Lung (tissue), 12 donors: ENCODE data around the gene SGSM2. TPM values are rescaled to one million over a fixed set of nuclear protein-coding genes. Genes with fewer than 3 reads are reported as not detected.

Source experiments
- ATAC-seq: fragments of 200-7000 bp; cut with Tn5 transposase; one replicate; pipeline ENCODE4 v1.9.1; 2020; ENCODE audit warnings: moderate number of reproducible peaks; ENCODE audit not compliant: insufficient read depth, low FRiP score
- DNase-seq, 3 donors: peaks; one replicate each; pipeline ENCODE4 v3.0.0-alpha.2; 2013 to 2017
- H3K27ac ChIP-seq, 2 donors: one replicate each; pipeline ENCODE4 v1.5.1; 2013; ENCODE audit warnings: mild to moderate bottlenecking in 2 of 2, moderate library complexity in 2 of 2, control low read depth in 1 of 2, inconsistent platforms in 1 of 2, low read depth in 1 of 2, low read length in 1 of 2
- H3K27me3 ChIP-seq, 3 donors: one replicate each; pipeline ENCODE4 v1.5.1; 2013; ENCODE audit warnings: low read length in 2 of 3; ENCODE audit not compliant: control insufficient read depth in 3 of 3, insufficient read depth in 3 of 3
- H3K36me3 ChIP-seq, 4 donors: one replicate each; pipeline ENCODE4 v1.5.1; 2013; ENCODE audit warnings: low read length in 4 of 4, mild to moderate bottlenecking in 1 of 4, moderate library complexity in 1 of 4; ENCODE audit not compliant: control insufficient read depth in 4 of 4, insufficient read depth in 4 of 4
- H3K4me1 ChIP-seq, 5 donors: one replicate each; pipeline ENCODE4 v1.5.1; 2013; ENCODE audit warnings: low read length in 5 of 5, mild to moderate bottlenecking in 2 of 5, moderate library complexity in 1 of 5; ENCODE audit not compliant: control insufficient read depth in 5 of 5, insufficient read depth in 5 of 5
- H3K4me3 ChIP-seq: one replicate; pipeline ENCODE4 v1.5.1; 2013; ENCODE audit warnings: mild to moderate bottlenecking, control low read depth, moderate library complexity
- H3K9ac ChIP-seq, 2 donors: one replicate each; pipeline ENCODE4 v1.5.1; 2013; ENCODE audit warnings: low read length in 2 of 2, control low read depth in 1 of 2; ENCODE audit not compliant: insufficient read depth in 1 of 2
- H3K9me3 ChIP-seq, 4 donors: one replicate each; pipeline ENCODE4 v1.5.1; 2013; ENCODE audit warnings: low read length in 3 of 4, mild to moderate bottlenecking in 1 of 4, moderate library complexity in 1 of 4; ENCODE audit not compliant: control insufficient read depth in 4 of 4, insufficient read depth in 3 of 4
- CTCF ChIP-seq: IDR thresholded peaks from 2 replicates; pipeline ENCODE4 v1.5.1; 2012; ENCODE audit warnings: mild to moderate bottlenecking; ENCODE audit errors: control extremely low read depth, extremely low read depth
- WGBS, 2 donors: extraction: QIAGEN DNeasy Blood & Tissue Kit; methylation state at CpG; one replicate each; pipeline ENCODE4 v1.1.7; 2013; 5-methylcytosine and 5-hydroxymethylcytosine counted together
- polyA plus RNA-seq, 2 donors: library from polyadenylated mRNA; stranded (reverse); fragments of 200-250 nt; gene quantifications; one replicate each; pipeline ENCODE4 v1.2.1, GENCODE V29; 2013
- total RNA-seq, 2 donors: library from RNA; depleted of rRNA in 1 of 2; stranded (reverse); fragments of >200 nt in 1 of 2; gene quantifications; one replicate each; pipeline ENCODE4 v1.2.1, GENCODE V29; 2014 to 2021
- donor health status: control.
- donor health status: control.
- donor health status: Bipolar disorder and iron deficiency.
- donor health status: healthy.
- donor health status: DM: yes; HTN: yes; CAD: no.

SGSM2 gene
- total and polyA plus RNA-seq, 4 donors = 33.1 to 60.8 (median 52.4) TPM

GRCh38 chr17:2420176-2420575, 82.9 kb downstream of the SGSM2 start:
- Histone ChIP-seq H3K36me3 (peaks cover 4 to 21% (median 13%) of the 10 kb centered on the region in 4 donors), H3K4me1 (peaks cover 0 to 20% (median 3%) of the 10 kb centered on the region in 5 donors), H3K9ac (no peak overlapping the region), H3K9me3 (no peaks in the 10 kb centered on the region), H3K27me3 (no peaks in the 10 kb centered on the region), H3K4me3 (no peak overlapping the region), H3K27ac (no peak overlapping the region)
- 84 to 86% methylated on average over 12 of the region's 12 CpGs for WGBS, 2 donors
- no peak for TF ChIP-seq CTCF
- ATAC-seq = no peak
- no peak for DNase-seq

- peaks cover 0 to 17% (median 3%) of the 10 kb centered on the region in 5 donors for H3K4me1 ChIP-seq
- DNase-seq = peak; percentile 54 to 85 (median 75)
Measured at GRCh38 chr17:2421315-2422147, 84.2 kb downstream of the SGSM2 start.

GRCh38 chr17:2423271-2423670, 86.0 kb downstream of the SGSM2 start:
- 87 to 92% methylated on average over 6 of the region's 6 CpGs for WGBS, 2 donors
- ATAC-seq (no peak), DNase-seq (no peak)
- Histone ChIP-seq H3K4me3 (no peak overlapping the region), H3K9me3 (no peaks in the 10 kb centered on the region), H3K9ac (no peak overlapping the region), H3K36me3 (peaks cover 4 to 21% (median 16%) of the 10 kb centered on the region in 4 donors), H3K4me1 (peaks cover 0 to 16% (median 3%) of the 10 kb centered on the region in 5 donors), H3K27me3 (no peaks in the 10 kb centered on the region), H3K27ac (no peak overlapping the region)
- TF ChIP-seq CTCF = no peak

More at GRCh38 chr17:2421315-2422147, 84.2 kb downstream of the SGSM2 start:
- Histone ChIP-seq H3K27me3 (no peaks in the 10 kb centered on the region), H3K36me3 (peaks cover 4 to 21% (median 17%) of the 10 kb centered on the region in 4 donors), H3K9ac (no peak overlapping the region), H3K4me3 (no peak overlapping the region), H3K9me3 (no peaks in the 10 kb centered on the region), H3K27ac (no peak overlapping the region)
- WGBS, 2 donors = 85 to 91% methylated on average over 27 of the region's 27 CpGs
- no peak for TF ChIP-seq CTCF
- no peak for ATAC-seq
